HG02763 (cell line): ENCODE measurements around the gene SCN8A.

ENCODE experiments used
- ATAC-seq: cut with Tn5 transposase; IDR thresholded peaks from one replicate; pipeline ENCODE4 v1.9.1; 2021; ENCODE audit warnings: mild to moderate bottlenecking, moderate library complexity; ENCODE audit not compliant: unreplicated experiment

Gene SCN8A

DNA sequence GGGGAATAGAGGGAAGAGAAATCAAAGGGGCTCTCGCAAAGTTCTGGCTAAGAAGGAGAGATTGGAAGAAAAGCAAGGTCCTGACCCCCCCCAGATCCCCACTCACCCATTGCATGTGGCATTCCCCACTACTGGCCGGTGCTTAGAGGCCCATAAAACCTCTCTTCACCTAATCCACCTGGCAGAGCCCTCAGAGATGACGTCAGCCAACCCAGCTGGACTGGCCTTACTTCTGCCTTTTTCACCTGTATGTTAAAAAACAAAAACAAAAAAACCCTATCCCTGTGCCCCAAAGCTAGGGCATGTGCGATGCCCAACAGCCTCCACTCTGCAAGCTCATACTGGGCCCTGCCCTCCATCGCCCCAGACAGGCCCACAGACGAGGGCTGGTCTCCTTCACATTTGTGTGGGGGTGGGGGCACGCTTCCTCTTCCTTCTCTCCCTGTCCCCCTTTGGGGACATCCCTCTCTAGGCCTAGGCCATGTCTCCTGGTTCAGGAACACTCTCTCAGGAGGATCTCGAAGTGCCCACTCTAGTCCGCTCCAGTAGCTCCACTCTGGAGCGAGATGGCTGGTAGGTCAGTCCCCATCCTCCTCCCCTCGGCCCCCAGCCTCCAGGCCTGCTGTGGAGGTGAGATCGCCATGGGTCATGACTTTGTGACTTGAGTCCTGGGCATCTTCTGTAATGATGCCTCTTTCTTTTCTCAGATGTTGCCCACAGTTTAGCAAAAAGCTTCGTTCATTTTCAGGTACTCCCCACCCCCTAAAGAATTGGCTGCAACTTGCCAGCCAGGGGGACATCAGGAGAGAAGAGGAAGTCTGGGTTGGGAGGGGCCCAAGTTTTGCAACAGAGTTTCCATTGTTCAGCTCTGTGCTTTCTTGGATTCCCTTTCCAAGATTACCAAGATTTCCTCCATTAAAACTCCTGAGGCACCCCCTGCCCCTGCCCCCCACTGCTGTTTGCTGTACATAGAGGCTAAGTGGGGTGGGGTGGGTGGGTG is 220.5 kb downstream of the SCN8A start:
- no peak for ATAC-seq

DNA sequence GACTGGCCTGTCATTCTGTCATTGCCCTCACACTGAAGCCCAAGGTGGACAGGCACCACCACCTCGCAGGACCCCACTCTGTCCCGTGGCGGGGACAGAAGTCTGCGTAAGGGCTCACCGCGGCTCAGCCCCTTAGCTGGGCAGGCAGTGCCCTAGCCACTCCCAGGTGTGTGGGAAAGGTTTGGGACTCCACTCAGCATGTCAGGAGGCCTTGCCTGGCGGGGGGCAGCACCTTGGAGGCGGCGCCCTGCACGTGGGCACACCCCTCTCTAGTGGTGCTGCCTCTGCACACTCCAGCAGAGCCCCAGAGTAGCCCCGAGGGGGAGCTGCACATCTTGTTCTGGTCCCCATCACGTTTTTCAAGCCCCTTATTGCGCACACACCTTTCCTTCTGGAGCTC is 221.8 kb downstream of the SCN8A start:
- no peak for ATAC-seq

GRCh38 chr12:51813931-51814310 is 222.9 kb downstream of the SCN8A start:
- ATAC-seq = no peak

GRCh38 chr12:51814311-51815088 is 223.5 kb downstream of the SCN8A start:
- no peak for ATAC-seq

DNA sequence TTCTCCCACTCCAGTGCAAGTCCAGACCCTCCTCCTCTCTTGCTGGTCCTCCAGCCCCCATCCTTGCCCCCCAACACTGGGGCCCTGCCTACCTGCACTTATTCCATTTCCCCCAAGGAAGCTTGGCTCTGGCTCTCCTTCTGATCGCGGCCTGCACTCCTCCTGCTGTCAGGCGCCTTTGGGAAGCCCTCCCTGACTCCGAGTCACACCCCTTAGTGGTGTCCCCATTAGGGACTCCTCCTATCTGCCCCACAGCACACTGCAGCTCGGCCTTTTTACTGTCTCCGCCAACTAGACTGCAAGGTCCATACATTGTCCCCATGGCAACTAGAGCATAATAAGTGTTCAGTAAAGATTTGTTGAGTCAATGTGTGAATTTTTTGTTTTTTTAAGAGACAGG is 224.5 kb downstream of the SCN8A start:
- ATAC-seq = no peak

DNA sequence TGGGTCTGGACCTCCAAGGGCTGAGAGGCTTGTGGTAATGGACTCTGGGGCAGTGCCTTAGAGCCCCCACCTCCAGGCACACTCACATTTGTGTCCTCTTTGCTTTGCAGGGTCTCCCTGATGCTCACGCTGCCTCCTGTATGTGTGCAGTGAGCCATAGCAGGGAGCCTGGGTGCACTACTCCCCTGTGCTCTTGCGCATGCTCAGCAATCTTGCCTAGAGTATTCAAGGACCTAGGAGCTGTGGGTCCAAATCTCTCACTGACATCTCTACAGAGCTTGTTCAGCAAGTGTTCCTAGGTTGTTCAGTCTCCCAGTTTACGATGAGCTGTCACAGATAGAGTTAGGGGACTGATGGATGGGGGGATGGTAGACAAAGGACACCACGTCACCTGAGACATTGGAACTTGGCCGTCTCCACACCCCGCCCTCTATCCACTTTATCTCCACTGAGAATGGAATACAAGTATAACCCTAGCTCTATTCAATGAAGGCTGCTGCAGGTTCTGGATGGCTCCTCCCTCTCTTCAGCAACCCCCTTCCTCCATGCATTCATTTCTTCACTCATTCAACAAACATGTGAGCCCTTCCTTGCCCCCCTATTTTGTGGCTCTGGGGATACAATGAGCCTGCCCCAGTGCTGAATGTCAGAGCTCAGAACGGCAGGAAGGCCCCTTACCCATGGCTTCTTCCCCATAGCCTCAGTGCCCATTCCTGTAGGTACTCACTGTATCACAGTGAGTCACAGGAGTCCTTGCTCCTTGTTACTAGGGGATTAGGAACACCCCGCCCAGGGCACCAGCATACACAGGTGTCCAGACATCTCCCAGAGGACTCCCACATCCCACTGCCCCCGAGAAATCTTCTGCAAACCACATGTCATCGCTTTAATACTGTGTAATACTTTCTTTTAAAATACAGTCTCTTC is 226.3 kb downstream of the SCN8A start:
- ATAC-seq = no peak

- ATAC-seq = no peak
These were observed 227.1 kb downstream of the SCN8A start for GRCh38 chr12:51818086-51818485.

DNA sequence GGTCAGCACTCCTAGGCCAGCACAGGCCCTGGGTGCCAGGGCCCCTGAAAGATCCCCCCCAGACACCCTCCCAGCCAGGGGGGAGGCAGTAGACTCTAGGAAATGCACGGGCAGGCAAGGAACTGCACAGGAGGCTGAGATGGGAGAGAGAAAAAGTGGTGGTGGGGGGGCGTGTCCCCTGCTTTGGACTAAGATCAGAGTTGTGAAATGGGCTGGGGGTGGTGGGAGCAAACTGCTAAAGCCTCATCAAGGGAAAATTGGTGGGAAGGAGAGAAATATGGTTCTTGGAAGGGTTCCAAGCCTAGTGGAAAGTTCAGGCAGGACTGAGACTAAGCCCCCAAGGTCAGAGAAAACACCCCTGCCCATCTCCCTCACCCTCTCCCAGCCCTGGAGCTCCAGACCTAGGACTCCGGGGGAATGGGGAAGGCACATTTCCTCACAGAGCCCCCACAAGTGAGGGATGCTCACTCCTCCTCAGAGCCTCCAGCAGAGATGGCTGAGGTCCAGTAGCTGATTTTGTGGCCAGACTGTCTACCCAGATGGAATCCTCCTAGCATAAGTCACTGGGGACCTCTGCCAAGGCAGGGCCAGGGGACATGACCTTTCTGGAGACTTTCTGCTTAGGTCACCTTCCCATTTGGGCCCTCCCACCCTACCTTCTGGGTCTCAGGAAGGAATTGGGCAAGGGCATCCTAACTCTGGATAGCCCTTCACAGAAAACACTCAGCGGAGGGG is 227.7 kb downstream of the SCN8A start:
- ATAC-seq = no peak

GRCh38 chr12:51819736-51820525 is 228.9 kb downstream of the SCN8A start:
- ATAC-seq = no peak

GRCh38 chr12:51820526-51821439 is 229.8 kb downstream of the SCN8A start:
- no peak for ATAC-seq

- no peak for ATAC-seq
These were observed 230.6 kb downstream of the SCN8A start for GRCh38 chr12:51821440-51822260.

DNA sequence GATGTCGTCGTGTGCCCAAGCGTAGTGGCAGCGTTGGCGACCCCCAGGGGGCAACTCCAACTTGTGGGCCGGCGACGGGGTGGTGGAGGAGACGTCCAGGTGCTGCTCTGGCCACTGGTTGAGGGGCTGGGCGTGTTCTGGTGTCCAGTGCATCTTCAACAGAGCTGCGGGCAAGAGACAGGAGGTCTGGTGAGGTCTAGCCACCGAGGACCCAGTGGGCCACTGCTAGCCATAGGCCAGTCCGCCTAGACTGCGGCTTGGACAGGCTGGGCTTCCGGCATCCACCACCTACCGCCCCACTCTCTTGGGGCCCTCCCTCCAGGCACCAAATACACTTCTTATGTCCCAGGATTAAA is 231.2 kb downstream of the SCN8A start:
- ATAC-seq = no peak

DNA sequence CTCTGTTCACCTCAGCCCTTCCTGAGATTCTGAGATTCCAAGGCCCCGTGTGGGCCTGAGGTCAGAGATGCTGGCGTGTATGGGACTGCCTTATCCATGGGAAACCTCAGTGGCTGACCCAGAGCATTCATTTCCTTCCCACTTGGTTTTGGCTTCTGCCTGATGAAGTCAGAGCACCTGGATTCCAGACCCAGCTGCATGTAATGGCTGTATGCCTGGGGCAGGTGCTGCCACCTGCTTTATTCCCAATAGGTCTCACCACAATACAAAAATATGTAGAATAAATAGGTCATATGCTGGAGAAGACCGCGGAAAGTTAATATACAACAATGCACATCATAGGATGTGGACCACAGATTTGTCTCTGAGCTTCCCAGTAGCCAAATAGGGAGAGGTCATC is 231.9 kb downstream of the SCN8A start:
- ATAC-seq = no peak

DNA sequence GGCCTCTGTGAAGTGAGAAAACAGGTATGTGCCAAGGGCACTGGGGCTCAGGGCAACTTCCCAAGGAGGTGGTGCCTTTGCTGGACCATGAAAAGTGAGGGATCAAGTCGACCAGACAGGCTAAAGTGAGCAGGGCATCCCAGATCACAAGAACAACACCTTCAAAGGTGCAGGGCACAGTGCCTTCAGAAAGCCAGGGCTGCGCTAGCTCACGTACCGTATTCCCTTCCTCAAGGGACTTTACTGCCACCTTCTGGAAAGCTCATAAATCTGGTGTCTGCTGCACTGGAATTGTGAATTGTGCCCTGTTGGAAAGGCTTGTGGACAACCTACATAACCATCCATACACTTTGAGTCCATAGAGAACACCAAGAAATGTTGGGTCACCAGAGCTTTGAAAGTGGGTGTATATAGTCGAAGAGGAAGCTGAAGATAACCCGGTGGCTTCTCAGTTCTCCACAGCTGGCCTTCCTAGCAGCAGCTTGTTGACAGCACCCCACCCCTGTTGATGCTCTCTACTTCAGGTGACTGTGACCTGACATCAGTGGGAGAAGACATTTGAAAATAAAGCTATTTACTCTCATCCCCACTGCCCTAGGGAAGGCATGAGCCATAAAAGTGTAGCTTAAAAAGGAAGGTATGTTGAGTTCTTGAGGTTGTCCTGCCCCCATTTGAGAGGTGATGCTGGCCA is 233.0 kb downstream of the SCN8A start:
- no peak for ATAC-seq

GRCh38 chr12:51825216-51825615 is 234.2 kb downstream of the SCN8A start:
- no peak for ATAC-seq

DNA sequence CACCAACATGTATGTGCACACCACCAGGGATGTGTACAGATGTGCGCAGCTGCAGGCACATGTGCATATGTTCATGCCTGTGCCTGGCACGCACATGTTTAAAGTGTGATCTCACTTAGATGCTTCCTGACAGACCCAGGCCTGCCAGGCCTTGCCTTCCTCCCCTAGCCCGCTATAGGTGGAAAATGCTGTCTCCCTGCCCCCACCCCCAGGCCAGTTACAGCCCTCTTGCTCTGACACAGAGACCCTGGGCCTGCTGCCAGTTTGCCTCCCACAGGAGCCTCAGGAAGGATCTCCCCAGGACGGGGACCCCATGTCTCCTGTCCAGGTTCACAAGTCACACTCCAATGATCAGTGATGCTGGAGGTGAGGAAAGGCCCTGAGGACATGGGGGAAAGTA is 235.8 kb downstream of the SCN8A start:
- ATAC-seq = no peak
